Common myeloid progenitor, CD34-positive (primary cell): ENCODE data around the gene AEBP2.
"Not testable (repeated sequence)": the region's sequence is repeated elsewhere in the genome, so short reads cannot be mapped to it uniquely, and the experiment has no call there.

Experiments used
- CTCF ChIA-PET: fragments of 350-600 bp; sonication (Branson Sonifier 250); formaldehyde crosslinking; loops from one replicate; lab custom pipeline; 2021; ENCODE audit warnings: antibody characterized with exemption; lab: Charles Lee
- POLR2A ChIA-PET: fragments of 350-600 bp; sonication (Branson Sonifier 250); formaldehyde crosslinking; loops from one replicate; lab custom pipeline; 2021; ENCODE audit warnings: antibody characterized with exemption; lab: Charles Lee
- DNase-seq, 3 donors: peaks; one replicate each; pipeline versions ENCODE4 v3.0.0 to v3.0.0-alpha.2; 2013
- H3K27ac ChIP-seq, 2 experiments: 1 replicate in 1 of 2; 2 replicates in 1 of 2; pipeline ENCODE4 v1.7.0; 2013; ENCODE audit warnings: inconsistent platforms in 2 of 2, low read length in 2 of 2, mild to moderate bottlenecking in 2 of 2, low read depth in 1 of 2, moderate library complexity in 1 of 2; ENCODE audit not compliant: severe bottlenecking in 2 of 2, insufficient read depth in 1 of 2, poor library complexity in 1 of 2
- H3K27me3 ChIP-seq, 5 experiments: replicated peaks in 2 of 5; 1 replicate in 3 of 5; 2 replicates in 2 of 5; pipeline versions ENCODE4 v1.6.1 to v1.7.0; 2013; ENCODE audit warnings: low read length in 4 of 5, mild to moderate bottlenecking in 2 of 5, moderate library complexity in 2 of 5, inconsistent platforms in 1 of 5; ENCODE audit not compliant: insufficient read depth in 5 of 5, control insufficient read depth in 4 of 5
- H3K36me3 ChIP-seq, 4 experiments: 1 replicate in 2 of 4; 2 replicates in 2 of 4; pipeline versions ENCODE4 v1.6.1 to v1.7.0; 2013; ENCODE audit warnings: low read length in 3 of 4, control low read depth in 1 of 4, mild to moderate bottlenecking in 1 of 4; ENCODE audit not compliant: control insufficient read depth in 4 of 4, insufficient read depth in 4 of 4
- H3K4me1 ChIP-seq, 4 experiments: 1 replicate in 3 of 4; 2 replicates in 1 of 4; pipeline versions ENCODE4 v1.6.1 to v1.7.1; 2013; ENCODE audit warnings: low read length in 3 of 4, mild to moderate bottlenecking in 3 of 4, control low read depth in 1 of 4, inconsistent platforms in 1 of 4, moderate library complexity in 1 of 4; ENCODE audit not compliant: control insufficient read depth in 4 of 4, insufficient read depth in 4 of 4; ENCODE audit errors: control extremely low read depth in 1 of 4
- H3K4me3 ChIP-seq, 7 experiments: 1 replicate in 4 of 7; 2 replicates in 3 of 7; pipeline versions ENCODE4 v1.5.1 to v1.7.0; 2013; ENCODE audit warnings: mild to moderate bottlenecking in 7 of 7, low read length in 6 of 7, moderate library complexity in 6 of 7, inconsistent platforms in 2 of 7, low read depth in 2 of 7, control low read depth in 1 of 7; ENCODE audit not compliant: insufficient read depth in 4 of 7, control insufficient read depth in 1 of 7; ENCODE audit errors: extremely low read depth in 1 of 7
- H3K9me3 ChIP-seq, 5 experiments: 1 replicate in 4 of 5; 2 replicates in 1 of 5; pipeline versions ENCODE4 v1.6.1 to v1.7.1; 2013; ENCODE audit warnings: low read length in 4 of 5, mild to moderate bottlenecking in 2 of 5, inconsistent platforms in 1 of 5, low read depth in 1 of 5, moderate library complexity in 1 of 5; ENCODE audit not compliant: control insufficient read depth in 4 of 5, insufficient read depth in 2 of 5; ENCODE audit errors: control extremely low read depth in 1 of 5
- WGBS: methylation state at CpG from one replicate; pipeline ENCODE4 v1.1.5; 2013; ENCODE audit not compliant: insufficient coverage; 5-methylcytosine and 5-hydroxymethylcytosine counted together

Gene AEBP2

DNA sequence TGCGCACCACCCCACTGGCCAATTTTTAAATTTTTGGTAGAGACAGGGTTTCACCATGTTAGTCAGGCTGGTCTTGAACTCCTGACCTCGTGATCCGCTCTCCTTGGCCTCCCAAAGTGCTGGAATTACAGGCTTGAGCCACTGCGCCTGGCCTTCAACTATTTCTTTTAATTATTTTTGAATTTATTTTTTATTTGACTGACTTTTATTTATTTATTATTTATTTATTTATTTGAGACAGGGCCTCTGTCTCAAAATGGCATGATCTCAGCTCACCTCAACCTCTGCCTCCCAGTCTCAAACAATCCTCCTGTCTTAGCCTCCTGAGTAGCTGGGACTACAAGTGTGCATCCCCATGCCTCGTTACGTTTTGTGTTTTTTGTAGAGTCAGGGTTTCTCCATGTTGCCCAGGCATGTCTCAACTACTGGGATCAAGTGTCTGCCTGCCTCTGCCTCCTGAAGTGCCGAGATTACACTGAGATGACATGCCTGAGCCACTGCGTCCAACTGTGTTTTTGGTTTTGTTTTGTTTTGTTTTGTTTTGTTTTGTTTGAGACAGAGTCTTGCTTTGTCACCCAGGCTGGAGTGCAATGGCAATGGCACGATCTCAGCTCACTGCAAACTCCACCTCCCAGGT, 38.5 kb upstream of the AEBP2 start:
- H3K27ac ChIP-seq, POLR2A ChIA-PET, H3K4me1 ChIP-seq, H3K9me3 ChIP-seq, CTCF ChIA-PET, DNase-seq, H3K4me3 ChIP-seq, H3K27me3 ChIP-seq, H3K36me3 ChIP-seq: not testable (repeated sequence)
- WGBS, result 100% methylated on average over 5 of the region's 9 CpGs

DNA sequence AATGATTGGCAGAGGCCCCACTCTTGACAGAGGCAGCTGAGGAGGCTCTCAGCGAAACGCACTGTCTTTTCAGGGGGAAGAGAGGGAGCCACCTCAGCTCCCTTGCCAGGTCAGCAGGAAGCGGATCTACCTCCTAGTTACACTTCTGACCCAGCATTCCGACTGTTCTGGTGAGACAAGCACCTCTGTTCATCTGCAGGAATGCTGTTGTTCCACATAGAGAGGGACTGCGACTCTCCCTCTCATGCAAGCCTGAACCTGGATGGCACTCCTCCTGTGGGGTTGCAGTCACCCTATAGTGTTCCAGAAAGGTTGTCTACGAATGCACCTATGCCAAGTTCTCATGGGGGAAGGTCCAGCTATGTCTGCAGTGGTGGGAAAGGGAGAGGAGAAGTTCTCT, 37.1 kb upstream of the AEBP2 start:
- ChIA-PET CTCF (no interaction called here), POLR2A (no interaction called here)
- Histone ChIP-seq H3K27me3 (no peaks in the 10 kb centered on the region), H3K9me3 (peaks cover 0 to 4% (median 0%) of the 10 kb centered on the region in 5 experiments), H3K4me1 (no peaks in the 10 kb centered on the region), H3K27ac (no peak overlapping the region), H3K4me3 (no peak overlapping the region), H3K36me3 (no peaks in the 10 kb centered on the region)
- WGBS, result 94% methylated on average over 5 of the region's 6 CpGs
- DNase-seq, result no peak

GRCh38 chr12:19402743-19403431, 36.4 kb upstream of the AEBP2 start:
- 94% methylated on average over 4 of the region's 4 CpGs for WGBS
- no peak for DNase-seq
- POLR2A ChIA-PET, result interaction anchor here (0.6 kb wide), 1 partner anchor 29 kb away, joined by 7 read pairs; no protein-coding TSS in a partner anchor
- Histone ChIP-seq H3K36me3 (no peaks in the 10 kb centered on the region), H3K27me3 (no peaks in the 10 kb centered on the region), H3K4me1 (no peaks in the 10 kb centered on the region), H3K9me3 (peaks cover 0 to 4% (median 0%) of the 10 kb centered on the region in 5 experiments), H3K27ac (no peak overlapping the region), H3K4me3 (no peak overlapping the region)
- CTCF ChIA-PET, result no interaction called here

DNA sequence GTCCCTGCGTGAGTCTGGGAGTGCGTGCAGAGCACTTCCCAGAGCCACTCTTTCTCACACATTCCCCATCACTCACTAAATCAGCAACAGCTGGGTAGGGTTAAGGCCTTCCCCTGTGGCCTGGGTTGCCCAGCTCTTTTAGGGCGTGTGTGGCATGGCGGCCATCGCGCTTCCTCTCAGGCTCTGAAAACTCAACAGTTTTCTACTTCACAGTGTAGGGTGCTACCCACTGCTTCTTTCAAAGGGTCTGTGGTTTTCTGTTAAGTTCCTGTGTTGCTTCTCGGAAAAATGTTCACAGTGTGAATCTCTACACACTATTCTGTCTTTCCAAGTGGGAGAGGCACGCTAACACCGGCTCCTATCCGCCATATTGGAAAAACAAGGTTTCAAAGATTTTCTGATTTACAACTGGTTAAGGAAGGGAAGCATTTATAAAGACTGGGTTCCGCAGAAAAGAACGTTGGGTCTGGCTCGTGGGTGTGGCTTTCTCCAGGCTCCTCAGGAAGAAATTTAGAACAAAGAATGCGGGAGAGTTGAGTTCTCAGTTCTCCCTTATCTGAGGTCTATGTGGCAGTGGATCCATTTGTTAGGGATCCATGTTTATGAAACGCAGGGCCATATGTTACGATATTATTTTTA, 34.9 kb upstream of the AEBP2 start:
- Histone ChIP-seq H3K4me3 (no peak overlapping the region), H3K4me1 (no peaks in the 10 kb centered on the region), H3K27me3 (no peaks in the 10 kb centered on the region), H3K27ac (no peak overlapping the region), H3K36me3 (no peaks in the 10 kb centered on the region), H3K9me3 (peaks cover 0 to 4% (median 0%) of the 10 kb centered on the region in 5 experiments)
- no peak for DNase-seq
- ChIA-PET POLR2A (no interaction called here), CTCF (interaction anchor here (0.6 to 0.7 kb wide), 2 partner anchors 138 to 1018 kb away, joined by 3 read pairs; no protein-coding TSS in a partner anchor)
- WGBS, result 97% methylated on average over 13 of the region's 16 CpGs

- ChIA-PET POLR2A (no interaction called here), CTCF (interaction anchor here (0.5 kb wide), 1 partner anchor 61 kb away, joined by 3 read pairs; no protein-coding TSS in a partner anchor)
- no CpG with 5 or more reads among the region's 3 CpGs for whole genome bisulfite sequencing
- Histone ChIP-seq H3K27ac (no peak overlapping the region), H3K4me1 (no peaks in the 10 kb centered on the region), H3K27me3 (no peaks in the 10 kb centered on the region), H3K9me3 (no peaks in the 10 kb centered on the region), H3K36me3 (no peaks in the 10 kb centered on the region), H3K4me3 (no peak overlapping the region)
- DNase-seq, result no peak
Measured at GRCh38 chr12:19409376-19409775, 29.9 kb upstream of the AEBP2 start.

DNA sequence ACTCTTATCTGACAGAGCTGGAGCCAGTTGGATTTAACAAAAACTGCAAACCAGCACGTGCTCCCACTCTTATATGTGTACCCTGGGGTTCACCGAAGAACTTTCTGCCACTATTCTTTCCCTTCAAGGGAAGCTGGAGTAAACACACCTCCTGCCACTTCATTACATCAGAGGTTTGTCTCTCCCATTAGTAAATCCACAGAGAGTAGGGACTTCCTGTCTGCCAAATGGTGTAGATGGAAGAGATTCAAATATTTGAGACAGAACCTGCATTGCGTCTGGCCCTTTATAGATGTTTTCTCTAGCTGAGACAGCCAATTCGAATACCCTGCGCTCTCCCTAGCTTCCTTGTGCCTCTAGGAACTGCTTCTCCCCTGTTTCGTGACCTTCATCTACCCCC, 29.1 kb upstream of the AEBP2 start:
- no peak for DNase-seq
- CTCF ChIA-PET, result interaction anchor here (0.5 kb wide), 1 partner anchor 62 kb away, joined by 3 read pairs; no protein-coding TSS in a partner anchor
- Histone ChIP-seq H3K4me1 (no peaks in the 10 kb centered on the region), H3K36me3 (no peaks in the 10 kb centered on the region), H3K27ac (no peak overlapping the region), H3K4me3 (no peak overlapping the region), H3K27me3 (no peaks in the 10 kb centered on the region), H3K9me3 (no peaks in the 10 kb centered on the region)
- POLR2A ChIA-PET, result no interaction called here
- 100% methylated on average over 1 of the region's 6 CpGs for WGBS
